AG08395 (cell line): ENCODE data around the gene DCHS1.

Experiments
- DNase-seq: peaks from one replicate; pipeline ENCODE4 v3.0.0; 2012; ENCODE audit warnings: mixed read lengths, low spot score

Gene DCHS1

DNA sequence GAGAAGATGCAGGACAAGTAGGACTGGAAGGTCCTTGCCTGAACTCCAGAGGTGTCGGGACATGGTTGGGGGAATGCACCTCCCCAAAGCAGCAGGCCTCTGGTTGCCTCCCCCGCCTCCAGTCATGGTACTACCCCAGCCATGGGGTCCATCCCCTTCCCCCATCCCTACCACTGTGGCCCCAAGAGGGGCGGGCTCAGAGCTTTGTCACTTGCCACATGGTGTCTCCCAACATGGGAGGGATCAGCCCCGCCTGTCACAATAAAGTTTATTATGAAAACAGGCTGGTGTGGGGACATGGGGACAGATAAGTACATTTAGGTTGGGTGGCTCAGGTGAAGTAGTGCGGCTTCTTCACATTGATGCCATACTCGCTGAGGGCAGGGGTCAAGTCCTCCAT, 45.0 kb downstream of the DCHS1 start:
- no peak for DNase-seq

GRCh38 chr11:6609502-6610015, 46.0 kb downstream of the DCHS1 start:
- no peak for DNase-seq

- no peak for DNase-seq
Observed at GRCh38 chr11:6608726-6609501, 46.7 kb downstream of the DCHS1 start.

- no peak for DNase-seq
Observed at GRCh38 chr11:6608011-6608410, 47.6 kb downstream of the DCHS1 start.

DNA sequence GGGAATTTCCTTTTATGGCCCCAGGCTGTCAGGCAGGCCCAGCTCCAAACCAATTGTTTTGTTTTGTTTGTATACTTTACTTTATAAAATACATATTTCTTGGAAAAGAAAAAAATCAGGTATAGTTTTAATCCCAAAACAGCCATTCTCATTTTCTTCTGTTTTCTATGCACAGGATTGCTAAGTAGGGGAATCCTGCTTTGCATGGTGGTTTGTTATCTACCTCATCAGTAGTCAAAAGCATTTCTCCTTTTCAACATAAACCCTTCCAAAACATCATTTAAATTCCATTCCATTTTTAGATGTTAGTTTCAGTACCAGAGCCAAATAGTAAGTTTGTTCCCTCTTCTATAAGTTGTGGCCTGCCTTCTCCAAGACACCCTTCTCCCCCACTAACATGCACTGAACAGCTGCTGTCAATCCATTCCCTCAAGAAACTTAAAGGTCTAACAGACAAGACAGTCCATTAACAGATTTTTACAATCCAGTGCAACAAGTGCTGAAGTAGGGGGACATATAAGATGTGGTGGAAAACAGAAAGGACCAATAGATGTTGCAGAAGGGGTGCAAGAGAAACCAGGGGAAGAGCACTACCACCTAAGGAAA, 48.3 kb downstream of the DCHS1 start:
- DNase-seq = no peak

GRCh38 chr11:6606471-6607189, 49.0 kb downstream of the DCHS1 start:
- peak; percentile 93 for DNase-seq

- DNase-seq = no peak
Observed at GRCh38 chr11:6604790-6605189, 50.8 kb downstream of the DCHS1 start.

DNA sequence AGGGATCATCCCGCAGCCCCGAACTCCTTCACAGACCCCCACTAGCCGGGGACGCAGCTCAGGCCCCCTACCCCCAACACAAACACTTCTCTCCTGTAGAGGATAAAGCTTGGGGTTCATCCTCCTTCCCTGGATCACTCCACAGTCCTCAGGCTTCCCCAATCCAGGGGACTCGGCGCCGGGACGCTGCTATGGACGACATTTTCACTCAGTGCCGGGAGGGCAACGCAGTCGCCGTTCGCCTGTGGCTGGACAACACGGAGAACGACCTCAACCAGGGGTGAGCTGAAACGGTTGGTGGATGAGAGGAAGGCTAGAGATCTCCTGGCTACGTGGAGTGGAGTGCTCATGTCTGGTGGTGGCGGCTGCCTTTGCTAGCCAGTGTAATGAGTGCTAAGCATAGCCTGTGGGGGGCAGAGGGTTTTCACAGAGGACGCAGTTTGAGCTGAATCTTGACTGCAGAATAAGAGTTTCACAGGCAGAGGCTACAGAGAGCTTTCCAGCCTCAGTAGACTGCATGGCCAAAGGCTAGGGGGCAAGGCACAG, 51.5 kb downstream of the DCHS1 start:
- DNase-seq = peak; percentile 63

DNA sequence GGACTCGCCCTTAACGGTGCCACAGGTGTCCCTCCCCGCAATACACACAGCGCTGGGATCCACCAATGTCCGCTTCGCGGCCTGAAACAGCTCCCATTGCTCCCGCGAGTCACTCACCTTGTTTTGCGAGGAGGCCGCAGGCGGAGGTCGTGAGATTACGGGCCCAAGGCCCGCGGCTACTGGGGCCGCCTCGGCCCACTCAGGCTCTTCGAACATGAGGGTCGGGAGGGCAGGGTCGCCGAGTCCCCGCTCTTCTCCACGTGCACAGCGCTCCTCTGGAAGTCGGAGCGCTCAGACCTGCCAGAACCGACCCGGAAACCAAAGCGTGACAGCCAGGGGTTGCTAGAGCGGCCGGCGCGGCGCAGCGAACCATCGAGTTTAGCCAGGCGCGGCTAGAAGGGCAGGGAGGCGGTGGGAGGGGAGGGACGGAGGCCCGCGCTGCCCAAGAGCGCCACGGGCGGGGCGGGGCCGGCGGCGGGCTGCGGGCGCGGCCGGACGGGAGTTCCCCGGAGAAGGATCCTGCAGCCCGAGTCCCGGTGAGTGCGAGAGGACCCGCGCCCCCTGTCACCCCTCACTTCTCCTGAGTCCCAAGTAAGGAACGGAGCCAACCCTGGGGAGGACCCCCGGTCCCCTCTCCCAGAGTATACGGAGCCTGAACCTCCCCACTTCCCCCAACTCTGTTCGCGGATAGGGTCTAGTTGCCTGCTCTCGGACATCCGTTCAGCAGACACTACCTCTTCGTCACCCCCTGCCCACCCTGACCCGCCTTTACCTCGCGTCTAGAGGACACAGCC, 52.1 kb downstream of the DCHS1 start, which contains the start of the genes ILK and RRP8:
ILK (plus strand) TSS at position 488 of the 794 bp plus-strand sequence. CDS start 498 bp downstream, outside the sequence.
RRP8 (minus strand) TSS at position 330 of the 794 bp plus-strand sequence; CDS start at position 216, 114 bp downstream.
- DNase-seq = peak; percentile 94

DNA sequence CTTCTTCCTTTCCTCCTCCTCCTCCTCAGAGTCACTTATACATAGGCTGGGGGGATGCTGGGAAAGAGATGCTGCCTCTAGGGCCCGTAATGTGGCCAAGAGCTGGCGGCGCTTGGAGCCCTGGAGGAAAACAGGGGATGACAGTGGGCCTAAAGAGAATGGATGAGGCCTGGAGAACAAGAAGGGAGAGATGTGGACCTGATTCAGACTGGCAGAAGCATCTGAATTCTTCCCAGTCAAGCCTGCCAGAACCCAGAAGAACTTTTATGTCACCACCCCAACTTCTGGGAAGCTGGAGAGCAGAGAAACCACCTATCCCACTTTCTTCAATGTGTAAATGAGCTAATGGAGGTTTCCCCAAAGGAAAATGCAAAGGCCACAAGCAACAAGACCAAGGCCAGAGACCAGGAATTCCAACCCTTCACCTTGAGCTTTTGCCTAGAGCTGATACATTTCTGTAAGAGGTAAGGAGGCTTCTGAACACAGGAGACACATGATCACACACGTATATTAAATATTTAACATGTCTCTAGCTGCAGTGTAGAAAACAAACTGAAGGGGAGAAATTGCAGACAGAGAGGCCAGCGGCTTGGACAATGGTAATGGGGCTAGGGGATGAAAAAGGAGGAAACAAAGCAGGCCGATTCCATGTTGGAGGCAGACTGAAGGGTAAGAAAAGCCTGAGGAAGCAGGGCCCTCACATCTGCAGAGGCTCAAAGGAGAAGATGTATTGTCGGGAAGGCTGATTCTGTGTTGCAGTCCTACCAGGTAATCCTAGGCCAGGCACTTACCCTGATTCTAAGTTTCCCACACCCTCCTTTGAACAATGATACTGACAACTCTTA, 53.3 kb downstream of the DCHS1 start:
- no peak for DNase-seq

DNA sequence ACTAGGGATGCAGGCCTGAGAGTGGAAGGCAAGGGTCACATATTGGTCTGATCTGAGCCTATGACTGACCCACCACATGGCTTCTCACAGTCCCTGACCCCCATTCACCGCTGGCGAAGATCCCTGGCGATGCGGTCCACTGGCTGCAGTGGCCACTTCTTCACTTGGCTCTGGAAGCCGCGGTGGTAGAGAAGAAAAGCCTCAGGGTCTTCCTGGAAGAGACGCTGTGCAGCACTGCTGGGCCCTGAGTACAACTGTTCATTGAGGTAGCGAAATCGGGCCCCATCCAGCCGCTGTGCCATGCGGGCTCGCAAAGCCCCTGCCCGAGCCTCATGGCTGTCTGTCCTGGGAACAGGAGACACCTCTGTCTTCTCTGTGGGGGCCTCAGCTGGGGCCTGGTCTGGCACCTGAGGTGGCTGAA, 54.6 kb downstream of the DCHS1 start:
- no peak for DNase-seq

DNA sequence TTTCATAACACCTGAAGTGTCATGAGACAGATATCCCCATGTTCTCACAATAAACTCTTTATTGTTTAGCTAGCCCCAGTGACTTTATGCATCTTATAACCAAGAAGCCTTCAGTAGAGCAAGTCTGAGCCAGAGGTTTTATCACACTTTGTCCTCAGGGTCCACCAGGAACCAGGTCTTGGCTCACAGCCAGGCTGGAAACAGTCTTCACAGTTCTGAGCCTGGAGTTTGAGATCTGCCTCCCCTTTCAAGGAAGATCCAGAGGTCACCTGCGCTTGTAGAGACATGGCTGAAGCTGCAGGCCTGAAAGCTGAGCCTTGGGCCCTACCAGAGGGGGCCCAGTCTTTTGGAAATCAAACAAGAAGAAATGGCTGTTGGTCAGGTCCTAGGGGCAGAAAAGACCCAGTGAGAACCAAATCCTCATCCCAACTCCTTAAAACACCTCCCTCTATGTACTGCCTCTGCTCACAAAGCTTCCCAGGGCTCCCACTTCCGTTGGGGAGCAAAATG, 55.7 kb downstream of the DCHS1 start:
- DNase-seq = no peak

- DNase-seq = no peak
Observed at GRCh38 chr11:6599449-6599848, 56.2 kb downstream of the DCHS1 start.

DNA sequence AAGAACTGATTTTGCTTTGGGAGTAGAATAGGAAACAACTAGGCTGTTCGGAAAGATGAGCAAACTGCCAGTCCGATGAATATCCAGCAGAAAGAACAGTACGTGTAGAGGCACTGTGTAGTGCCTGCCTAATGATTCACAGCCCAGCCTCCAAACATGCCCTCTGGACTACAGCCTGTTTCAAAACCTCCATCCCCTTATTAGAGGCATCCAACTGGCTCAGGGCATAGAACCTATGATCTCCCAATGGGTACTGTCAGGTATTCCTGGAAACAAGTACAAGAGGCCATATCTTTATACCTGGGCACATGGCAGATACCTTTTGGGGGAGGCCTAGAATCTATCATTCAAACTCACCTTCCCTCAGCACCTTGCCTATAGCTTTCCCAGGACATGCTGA, 57.1 kb downstream of the DCHS1 start:
- DNase-seq = no peak

DNA sequence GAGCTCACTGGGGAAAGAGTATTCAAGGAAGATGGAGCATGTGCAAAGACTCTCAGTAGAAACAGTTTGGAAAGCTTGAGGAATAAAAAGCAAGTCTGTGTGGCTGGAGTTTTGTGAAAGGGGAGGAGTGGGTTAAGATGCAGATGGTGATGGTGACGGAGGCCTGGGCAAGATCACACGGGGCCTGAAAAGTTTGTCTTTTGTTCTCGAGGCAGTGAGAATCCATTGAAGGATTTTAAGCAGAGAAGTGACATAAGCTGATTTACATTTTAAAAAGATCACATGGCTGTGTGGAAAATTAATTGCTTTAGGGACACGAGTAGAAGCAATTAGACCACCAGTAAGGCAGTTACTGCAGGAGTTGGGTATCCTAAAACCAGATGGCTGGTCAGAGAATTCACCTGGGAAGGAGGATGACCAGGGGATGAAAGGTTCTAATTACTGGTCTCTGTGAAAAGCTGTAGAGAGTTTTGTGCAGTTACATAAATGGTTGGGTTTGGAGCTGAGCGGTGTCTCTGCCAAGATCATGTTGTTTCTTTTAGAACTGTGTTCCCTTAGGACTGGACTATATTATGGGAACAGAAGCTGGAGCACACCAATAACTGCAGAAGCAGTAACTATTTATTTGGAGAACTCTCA, 59.3 kb downstream of the DCHS1 start:
- DNase-seq = no peak

GRCh38 chr11:6594142-6594768, 61.4 kb downstream of the DCHS1 start:
- no peak for DNase-seq

- DNase-seq = no peak
Observed at GRCh38 chr11:6588018-6588417, 67.6 kb downstream of the DCHS1 start.

GRCh38 chr11:6587360-6587953, 68.2 kb downstream of the DCHS1 start:
- DNase-seq = no peak
